GM23338 (cell line): ENCODE results near the gene RAB4A. TPM values are rescaled to one million over a fixed set of nuclear protein-coding genes. Genes with fewer than 3 reads are reported as not detected.
"Not testable (repeated sequence)": the region's sequence is repeated elsewhere in the genome, so short reads cannot be mapped to it uniquely, and the experiment has no call there.

ENCODE experiments used
- ATAC-seq: fragments of 200-7000 bp; cut with Tn5 transposase; 3 replicates; pipeline ENCODE4 v1.9.1; 2020
- DNase-seq: peaks from one replicate; pipeline ENCODE4 v3.0.0-alpha.2; 2015; ENCODE audit warnings: low spot score
- H2AFZ ChIP-seq: fragments of 200-600 bp; sonication (generic); 2 replicates; pipeline ENCODE4 v1.8.0; 2016; ENCODE audit warnings: antibody characterized with exemption, mild to moderate bottlenecking, moderate library complexity
- H3F3A ChIP-seq: fragments of 200-600 bp; sonication (generic); replicated peaks from 2 replicates; pipeline ENCODE4 v1.8.0; 2017; ENCODE audit warnings: antibody characterized with exemption, mixed run types, low read depth
- H3K27ac ChIP-seq: fragments of 200-600 bp; sonication (generic); 2 replicates; pipeline ENCODE4 v1.6.1; 2016; ENCODE audit warnings: low read depth
- H3K27me3 ChIP-seq: fragments of 200-600 bp; sonication (generic); 2 replicates; pipeline ENCODE4 v1.8.0; 2016; ENCODE audit warnings: mild to moderate bottlenecking, mixed run types, moderate library complexity; ENCODE audit not compliant: insufficient read depth
- H3K36me3 ChIP-seq: fragments of 200-600 bp; sonication (generic); 2 replicates; pipeline ENCODE4 v1.8.0; 2016; ENCODE audit warnings: mild to moderate bottlenecking; ENCODE audit not compliant: insufficient read depth
- H3K4me1 ChIP-seq: fragments of 200-600 bp; sonication (generic); 2 replicates; pipeline ENCODE4 v1.8.0; 2016; ENCODE audit warnings: mild to moderate bottlenecking, moderate library complexity; ENCODE audit not compliant: insufficient read depth
- H3K4me2 ChIP-seq: fragments of 200-600 bp; sonication (generic); 2 replicates; pipeline ENCODE4 v1.7.1; 2017; ENCODE audit warnings: mixed run types
- H3K4me3 ChIP-seq: fragments of 200-600 bp; sonication (generic); 2 replicates; pipeline ENCODE4 v1.6.1; 2016; ENCODE audit warnings: mixed run types
- H3K79me2 ChIP-seq: fragments of 200-600 bp; sonication (generic); replicated peaks from 2 replicates; pipeline ENCODE4 v1.8.0; 2017; ENCODE audit warnings: mild to moderate bottlenecking; ENCODE audit not compliant: insufficient read depth
- H3K9me2 ChIP-seq: fragments of 200-600 bp; sonication (generic); 2 replicates; pipeline ENCODE4 v1.8.0; 2017; ENCODE audit not compliant: insufficient read depth
- H4K20me1 ChIP-seq: fragments of 200-600 bp; sonication (generic); replicated peaks from 2 replicates; pipeline ENCODE4 v1.8.0; 2017; ENCODE audit warnings: mild to moderate bottlenecking; ENCODE audit not compliant: insufficient read depth
- H3K27ac Mint-ChIP-seq: 2 replicates; pipeline ENCODE4 v1.8.0; 2020; ENCODE audit warnings: inconsistent platforms, mild to moderate bottlenecking, moderate library complexity, mixed read lengths
- H3K27me3 Mint-ChIP-seq: 3 replicates; pipeline ENCODE4 v1.8.0; 2022; ENCODE audit warnings: low read depth, mild to moderate bottlenecking, moderate library complexity, mixed read lengths, inconsistent platforms; ENCODE audit not compliant: insufficient read depth, poor library complexity
- H3K36me3 Mint-ChIP-seq: 3 replicates; pipeline ENCODE4 v1.8.0; 2021; ENCODE audit warnings: low read depth, mild to moderate bottlenecking, inconsistent platforms, moderate library complexity, mixed read lengths
- H3K4me1 Mint-ChIP-seq: 3 replicates; pipeline ENCODE4 v1.8.0; 2020; ENCODE audit warnings: mild to moderate bottlenecking, inconsistent platforms, mixed read lengths
- H3K4me3 Mint-ChIP-seq: 3 replicates; pipeline ENCODE4 v1.8.0; 2021; ENCODE audit warnings: moderate library complexity, mild to moderate bottlenecking, inconsistent platforms, mixed read lengths
- H3K9me3 Mint-ChIP-seq: 3 replicates; pipeline ENCODE4 v1.8.0; 2020; ENCODE audit warnings: moderate library complexity, mild to moderate bottlenecking, inconsistent platforms, mixed read lengths
- ETS1 ChIP-seq: IDR thresholded peaks from 2 replicates; pipeline ENCODE4 v1.6.1; 2016; ENCODE audit warnings: antibody characterized with exemption
- REST ChIP-seq: IDR thresholded peaks from one replicate; pipeline ENCODE4 v1.6.1; 2018; ENCODE audit warnings: antibody characterized with exemption; ENCODE audit not compliant: unreplicated experiment
- ZNF114 ChIP-seq: fragments of 250-450 bp; sonication (Bioruptor Pico); IDR thresholded peaks from 2 replicates; pipeline ENCODE4 v1.5.0; 2020; ENCODE audit warnings: mild to moderate bottlenecking, moderate library complexity
- polyA plus RNA-seq: library from polyadenylated mRNA; unstranded; fragments of >200 nt; fragmentation: Nextera tagmentation; extraction: Ambion mirVana; gene quantifications from 2 replicates; pipeline ENCODE4 v1.2.1, GENCODE V29; 2016
- total RNA-seq: library from RNA; depleted of rRNA; stranded (reverse); fragments of >200 nt; shearing (Covaris generic); gene quantifications from 2 replicates; pipeline ENCODE4 v1.2.3, GENCODE V29; 2014

Gene RAB4A
- total and polyA plus RNA-seq, 2 experiments from 2014 or later = 37.5 to 50.8 TPM

- TF ChIP-seq REST (no peak), ETS1 (no peak), ZNF114 (no peak)
Observed at GRCh38 chr1:229288516-229288915, 17.6 kb downstream of the RAB4A start (continued).

GRCh38 chr1:229291686-229292085 is 20.8 kb downstream of the RAB4A start:
- not testable (repeated sequence) for H2AFZ ChIP-seq, ATAC-seq, H3K27ac Mint-ChIP-seq, H3F3A ChIP-seq, H3K4me2 ChIP-seq, H3K4me3 ChIP-seq, H3K4me1 ChIP-seq, H3K36me3 ChIP-seq, H3K27me3 ChIP-seq, H3K9me3 Mint-ChIP-seq, H3K4me1 Mint-ChIP-seq, H3K4me3 Mint-ChIP-seq, DNase-seq, H3K27ac ChIP-seq, H3K9me2 ChIP-seq, H3K27me3 Mint-ChIP-seq
- peaks cover 16% of the 10 kb centered on the region; the same call in 1 of the 2 replicates for H3K79me2 ChIP-seq
- H3K36me3 Mint-ChIP-seq = peaks cover 19% of the 10 kb centered on the region
- H4K20me1 ChIP-seq = peaks cover 14% of the 10 kb centered on the region; the same call in 1 of the 2 replicates

- Histone ChIP-seq H3K79me2 (0 out of 2 replicates have a peak, but pooled peaks cover 3% of the 10 kb centered on the region), H3K4me1 (no peaks in the 10 kb centered on the region), H3K27me3 (no peaks in the 10 kb centered on the region), H4K20me1 (peaks cover 9% of the 10 kb centered on the region; the same call in 1 of the 2 replicates), H3K9me2 (no peaks in the 10 kb centered on the region), H3K4me3 (no peak overlapping the region), H3K27ac (no peak overlapping the region), H2AFZ (no peak overlapping the region), H3K36me3 (0 out of 2 replicates have a peak, but pooled peaks cover 4% of the 10 kb centered on the region), H3F3A (no peaks in the 10 kb centered on the region), H3K4me2 (no peak overlapping the region)
- Mint-ChIP-seq H3K27me3 (peaks cover 5% of the 10 kb centered on the region), H3K4me1 (no peaks in the 10 kb centered on the region), H3K36me3 (peaks cover 19% of the 10 kb centered on the region), H3K27ac (0 out of 2 replicates have a peak overlapping the region, but pooled peaks have one; percentile 39), H3K4me3 (no peak overlapping the region), H3K9me3 (no peaks in the 10 kb centered on the region)
- ATAC-seq = no peak; the same call in 2 of the 3 replicates
- DNase-seq = no peak
- no peak for TF ChIP-seq REST
Observed at GRCh38 chr1:229293528-229294204, 22.8 kb downstream of the RAB4A start.
